ENCODE results near the gene SYPL1.

The SYPL1 gene

GRCh38 chr7:106065575-106066500 is 46.3 kb downstream of the SYPL1 start:
- no peak for DNase-seq (ENCODE audit: low read depth)

GRCh38 chr7:106064771-106065574 is 47.1 kb downstream of the SYPL1 start:
- DNase-seq (ENCODE audit: low read depth): peak; percentile 68

- no peak for DNase-seq (ENCODE audit: low read depth)
Observed at GRCh38 chr7:106064316-106064715, 47.8 kb downstream of the SYPL1 start.

GRCh38 chr7:106063692-106064091 is 48.4 kb downstream of the SYPL1 start:
- DNase-seq (ENCODE audit: low read depth): no peak

- no peak for DNase-seq (ENCODE audit: low read depth)
Observed at GRCh38 chr7:106063024-106063423, 49.1 kb downstream of the SYPL1 start.

- no peak for DNase-seq (ENCODE audit: low read depth)
Observed at GRCh38 chr7:106062521-106062931, 49.6 kb downstream of the SYPL1 start.

GRCh38 chr7:106062006-106062405 is 50.1 kb downstream of the SYPL1 start:
- no peak for DNase-seq (ENCODE audit: low read depth)

- DNase-seq (ENCODE audit: low read depth): no peak
Observed at GRCh38 chr7:106061301-106061979, 50.7 kb downstream of the SYPL1 start.

GRCh38 chr7:106060394-106060920 is 51.7 kb downstream of the SYPL1 start:
- no peak for DNase-seq (ENCODE audit: low read depth)

GRCh38 chr7:106059556-106059955 is 52.6 kb downstream of the SYPL1 start:
- no peak for DNase-seq (ENCODE audit: low read depth)

- no peak for DNase-seq (ENCODE audit: low read depth)
Observed at GRCh38 chr7:106058928-106059324, 53.2 kb downstream of the SYPL1 start.

- no peak for DNase-seq (ENCODE audit: low read depth)
Observed at GRCh38 chr7:106057962-106058927, 53.9 kb downstream of the SYPL1 start.

- DNase-seq (ENCODE audit: low read depth): no peak
Observed at GRCh38 chr7:106057204-106057961, 54.7 kb downstream of the SYPL1 start.

- no peak for DNase-seq (ENCODE audit: low read depth)
Observed at GRCh38 chr7:106056513-106057203, 55.5 kb downstream of the SYPL1 start.

GRCh38 chr7:106054971-106055532 is 57.1 kb downstream of the SYPL1 start:
- DNase-seq (ENCODE audit: low read depth): no peak

- DNase-seq (ENCODE audit: low read depth): no peak
Observed at GRCh38 chr7:106054156-106054910, 57.8 kb downstream of the SYPL1 start.

- no peak for DNase-seq (ENCODE audit: low read depth)
Observed at GRCh38 chr7:106053109-106053508, 59.0 kb downstream of the SYPL1 start.

- DNase-seq (ENCODE audit: low read depth): no peak
Observed at GRCh38 chr7:106052681-106053080, 59.4 kb downstream of the SYPL1 start.

GRCh38 chr7:106050746-106051117 is 61.4 kb downstream of the SYPL1 start:
- DNase-seq (ENCODE audit: low read depth): no peak

Data from HS-5 (cell line).